K562 (cell line): ENCODE measurements around the gene SCT. TPM values are rescaled to one million over a fixed set of nuclear protein-coding genes. Genes with fewer than 3 reads are reported as not detected.

Source experiments
- ATAC-seq: fragments of 200-7000 bp; cut with Tn5 transposase; 3 replicates; pipeline ENCODE4 v1.9.1; 2020; ENCODE audit warnings: moderate library complexity
- BruUV-seq: library from RNA; stranded (reverse); fragments of 400-500 nt; replicated peaks from 2 replicates; lab custom pipeline; 2021; lab: Mats Ljungman, UMichigan
- CTCF ChIA-PET: fragments of 300-600 bp; formaldehyde crosslinking; extraction: SDS; loops from one replicate; lab custom pipeline; 2021; ENCODE audit warnings: low intra/inter-chr PET ratio; lab: Yijun Ruan, JAX
- POLR2A ChIA-PET: fragments of 300-600, 350-650 bp; sonication (Branson Sonifier 250); formaldehyde crosslinking; extraction: SDS; loops from one replicate; lab custom pipeline; 2021; ENCODE audit warnings: antibody characterized with exemption, inconsistent platforms; lab: Yijun Ruan, JAX
- DNase-seq, 4 experiments: peaks; one replicate each; pipeline versions ENCODE4 v3.0.0 to v3.0.0-alpha.2; 2011 to 2018; ENCODE audit warnings: low spot score in 3 of 4, mixed read lengths in 3 of 4; ENCODE audit errors: extremely low read depth in 1 of 4
- FAIRE-seq: peaks from 2 replicates; lab custom pipeline; 2011; peaks lifted over from hg19 to GRCh38; lab: Jason Lieb, UNC
- H2AFZ ChIP-seq: 2 replicates; pipeline ENCODE4 v1.6.0; 2011; ENCODE audit warnings: low read depth, low read length, control low read depth, inconsistent platforms
- H3K27ac ChIP-seq: fragments of 200-600 bp; 3 replicates; pipeline ENCODE4 v1.8.0; 2011; ENCODE audit warnings: low read depth, mild to moderate bottlenecking, control low read depth, inconsistent platforms, low read length, moderate library complexity, mixed read lengths; ENCODE audit errors: extremely low read depth
- H3K27me3 ChIP-seq, 2 experiments: fragments of 300-600 bp in 1 of 2; 2 replicates in 1 of 2; 3 replicates in 1 of 2; pipeline versions ENCODE4 v1.6.0 to v1.8.0; 2011; ENCODE audit warnings: inconsistent platforms in 2 of 2, low read length in 2 of 2, mild to moderate bottlenecking in 1 of 2, mixed read lengths in 1 of 2, moderate library complexity in 1 of 2; ENCODE audit not compliant: control insufficient read depth in 2 of 2, insufficient read depth in 2 of 2
- H3K36me3 ChIP-seq: fragments of 300-600 bp; 3 replicates; pipeline ENCODE4 v1.8.0; 2011; ENCODE audit warnings: mild to moderate bottlenecking, low read length, inconsistent platforms; ENCODE audit not compliant: control insufficient read depth, insufficient read depth
- H3K4me1 ChIP-seq, 2 experiments: fragments of 200-600 bp in 1 of 2; replicated peaks in 1 of 2; 2 replicates in 1 of 2; 3 replicates in 1 of 2; pipeline versions ENCODE4 v1.5.1 to v1.8.0; 2011; ENCODE audit warnings: inconsistent platforms in 2 of 2, low read length in 2 of 2, mild to moderate bottlenecking in 1 of 2, mixed read lengths in 1 of 2, moderate library complexity in 1 of 2; ENCODE audit not compliant: control insufficient read depth in 2 of 2, insufficient read depth in 2 of 2
- H3K4me2 ChIP-seq: 2 replicates; pipeline ENCODE4 v1.6.1; 2011; ENCODE audit warnings: low read length, control low read depth, inconsistent platforms, mixed read lengths; ENCODE audit not compliant: insufficient read depth
- H3K4me3 ChIP-seq: fragments of 200-600 bp; sonication (generic), shearing (Covaris generic); 2 replicates; pipeline ENCODE4 v1.5.1; 2016; ENCODE audit warnings: control low read depth, inconsistent platforms
- H3K79me2 ChIP-seq: fragments of 200-600 bp; 3 replicates; pipeline ENCODE4 v1.8.0; 2011; ENCODE audit warnings: low read length, inconsistent platforms; ENCODE audit not compliant: control insufficient read depth, insufficient read depth
- H3K9ac ChIP-seq, 2 experiments: 2 replicates each; pipeline versions ENCODE4 v1.6.0 to v1.6.1; 2011; ENCODE audit warnings: low read depth in 2 of 2, low read length in 2 of 2, control low read depth in 1 of 2, inconsistent platforms in 1 of 2, mild to moderate bottlenecking in 1 of 2, mixed read lengths in 1 of 2; ENCODE audit not compliant: insufficient read depth in 1 of 2
- H3K9me1 ChIP-seq: one replicate; pipeline ENCODE4 v1.6.0; 2011; ENCODE audit warnings: inconsistent platforms, mild to moderate bottlenecking, low read length, moderate library complexity; ENCODE audit not compliant: control insufficient read depth, insufficient read depth
- H3K9me3 ChIP-seq: replicated peaks from 2 replicates; pipeline ENCODE4 v1.5.1; 2011; ENCODE audit warnings: low read depth, low read length, inconsistent platforms; ENCODE audit not compliant: control insufficient read depth, insufficient read depth
- H4K20me1 ChIP-seq: replicated peaks from 2 replicates; pipeline ENCODE4 v1.6.1; 2011; ENCODE audit warnings: low read length, inconsistent platforms, mixed read lengths; ENCODE audit not compliant: control insufficient read depth, insufficient read depth
- LEF1 ChIP-seq: fragments of 450-650 bp; IDR thresholded peaks from 2 replicates; pipeline ENCODE4 v1.6.1; 2016; ENCODE audit warnings: mild to moderate bottlenecking
- NFYB ChIP-seq: IDR thresholded peaks from 2 replicates; pipeline ENCODE4 v1.6.1; 2011; ENCODE audit warnings: mild to moderate bottlenecking, moderate library complexity; ENCODE audit not compliant: insufficient read length; ENCODE audit errors: extremely low read depth
- RBFOX2 ChIP-seq: fragments of 200-400 bp; formaldehyde crosslinking; IDR thresholded peaks from 2 replicates; pipeline ENCODE4 v1.6.1; 2017; ENCODE audit warnings: low read depth, mild to moderate bottlenecking, low read length, moderate library complexity
- WGBS: fragments of 100-300 bp; shearing (Covaris generic); methylation state at CpG from one replicate; pipeline ENCODE4 v1.1.6; 2016; ENCODE audit warnings: low coverage, mixed read lengths; ENCODE audit not compliant: insufficient coverage; ENCODE audit errors: missing lambda C conversion rate; 5-methylcytosine and 5-hydroxymethylcytosine counted together
- in situ Hi-C: fragments of 300-500 bp; cut with MboI; formaldehyde crosslinking; loops from 4 replicates; pipeline ENCODE4 v1.15.0; 2018; ENCODE audit warnings: inconsistent platforms, mixed read lengths
- intact Hi-C: fragments of 100-400 bp; cut with micrococcal nuclease; formaldehyde crosslinking; loops from 2 replicates; pipeline ENCODE4 v1.14.2; 2022
- polyA plus RNA-seq, 8 experiments: library from polyadenylated mRNA; depleted of rRNA in 4 of 8; stranded (reverse) in 5 of 8; unstranded in 3 of 8; fragments of >200 nt; fragmentation: Nextera tagmentation in 2 of 8; fragmentation: Illumina TruSeq in 1 of 8; extraction: Ambion mirVana in 2 of 8; extraction: Trizol in 1 of 8; gene quantifications; 2 replicates each; pipeline versions ENCODE4 v1.2.1 to v1.2.3, GENCODE V29; 2011 to 2014; ENCODE audit warnings: inconsistent platforms in 1 of 8, missing spikeins in 1 of 8
- total RNA-seq, 7 experiments: library from RNA; depleted of rRNA in 6 of 7; stranded (reverse); fragments of >200 nt in 6 of 7; fragmentation: Illumina TruSeq in 2 of 7; extraction: Trizol in 2 of 7; gene quantifications; 2 replicates each; pipeline versions ENCODE4 v1.2.1 to v1.2.3, GENCODE V29; 2011 to 2021; ENCODE audit warnings: low replicate concordance in 1 of 7
- TF ChIP-seq, protein P1 (sequence below): sonication (generic); formaldehyde crosslinking; IDR thresholded peaks from 2 replicates; pipeline ENCODE4 v1.8.0; 2023; ENCODE audit warnings: mild to moderate bottlenecking, missing genetic modification reagents
- TF ChIP-seq, protein P2 (sequence below): sonication (generic); formaldehyde crosslinking; IDR thresholded peaks from 2 replicates; pipeline ENCODE4 v1.4.0; 2020; ENCODE audit warnings: mild to moderate bottlenecking, missing genetic modification reagents

Gene SCT
- total and polyA plus RNA-seq, 9 of the 15 experiments (the other 6 are each of a cell fraction or from before 2014, with no cell fraction given), result not detected

DNA sequence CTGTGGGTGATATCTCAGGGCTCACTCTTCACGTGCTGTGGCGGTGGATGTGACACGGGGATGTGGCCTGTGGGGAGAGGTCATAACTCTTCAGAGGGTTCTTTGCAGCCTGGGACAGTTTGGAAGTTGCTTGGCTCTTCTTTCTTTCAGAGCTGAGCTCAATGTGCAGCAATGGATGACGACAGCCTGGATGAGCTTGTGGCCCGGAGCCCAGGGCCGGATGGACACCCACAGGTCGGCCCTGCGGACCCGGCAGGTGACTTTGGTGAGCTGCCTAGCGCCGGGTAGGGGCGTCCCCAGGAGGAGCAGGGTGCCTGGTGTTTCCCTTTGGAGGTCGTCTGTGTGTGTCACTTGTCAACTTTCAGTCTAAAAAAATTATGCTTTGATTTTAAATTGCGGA, 45.6 kb downstream of the SCT start:
- Histone ChIP-seq H3K9me1 (peaks cover 20% of the 10 kb centered on the region), H3K4me3 (no peak overlapping the region), H3K27ac (no peak overlapping the region), H3K79me2 (peaks cover 82% of the 10 kb centered on the region), H3K4me1 (peaks cover 32 to 49% of the 10 kb centered on the region in 2 experiments), H4K20me1 (peaks cover 48% of the 10 kb centered on the region), H3K27me3 (no peaks in the 10 kb centered on the region), H3K9me3 (no peaks in the 10 kb centered on the region), H3K9ac (peak overlapping the region in 1 of 2 experiments; percentile 67; a peak in 1 of 4 replicates), H3K4me2 (no peak overlapping the region), H3K36me3 (peaks cover 76% of the 10 kb centered on the region; the same call in 2 of the 3 replicates), H2AFZ (no peak overlapping the region)
- ChIA-PET CTCF (no interaction called here), POLR2A (interaction anchor here (1.0 kb wide), 1 partner anchor 27 kb away, joined by 3 read pairs; no protein-coding TSS in a partner anchor)
- intact Hi-C loops (no loop called here), in situ Hi-C loops (no loop called here)
- WGBS, result 88% methylated on average over 6 of the region's 14 CpGs
- DNase-seq (no peak), FAIRE-seq (no peak), ATAC-seq (no peak)
- TF ChIP-seq LEF1 (no peak), RBFOX2 (peak; percentile 16; the same call in 1 of the 2 replicates)
- no TSS peak for BruUV-seq

- BruUV-seq, result no TSS peak
- Histone ChIP-seq H3K4me1 (peaks cover 32 to 56% of the 10 kb centered on the region in 2 experiments), H3K27ac (no peak overlapping the region; the same call in 2 of the 3 replicates), H3K4me3 (no peak overlapping the region), H2AFZ (no peak overlapping the region), H3K36me3 (peaks cover 68% of the 10 kb centered on the region; the same call in 2 of the 3 replicates), H3K9me3 (no peaks in the 10 kb centered on the region), H4K20me1 (peaks cover 48% of the 10 kb centered on the region), H3K4me2 (peak overlapping the region; percentile 46; the same call in 1 of the 2 replicates), H3K27me3 (no peaks in the 10 kb centered on the region), H3K9me1 (peaks cover 20% of the 10 kb centered on the region), H3K79me2 (peaks cover 88% of the 10 kb centered on the region), H3K9ac (peak overlapping the region; percentile 7 to 91; a peak in 3 of 4 replicates)
- 59% methylated on average over 19 of the region's 20 CpGs for WGBS
- FAIRE-seq (no peak), ATAC-seq (no peak), DNase-seq (peak in 1 of 4 experiments; percentile 14)
- in situ Hi-C loops, result no loop called here
- intact Hi-C loops, result no loop called here
- ChIA-PET POLR2A (interaction anchor here (0.8 to 1.6 kb wide), 2 partner anchors 11 to 124 kb away, joined by 3 to 5 read pairs; no protein-coding TSS in a partner anchor), CTCF (no interaction called here)
- TF ChIP-seq, protein P1, sequence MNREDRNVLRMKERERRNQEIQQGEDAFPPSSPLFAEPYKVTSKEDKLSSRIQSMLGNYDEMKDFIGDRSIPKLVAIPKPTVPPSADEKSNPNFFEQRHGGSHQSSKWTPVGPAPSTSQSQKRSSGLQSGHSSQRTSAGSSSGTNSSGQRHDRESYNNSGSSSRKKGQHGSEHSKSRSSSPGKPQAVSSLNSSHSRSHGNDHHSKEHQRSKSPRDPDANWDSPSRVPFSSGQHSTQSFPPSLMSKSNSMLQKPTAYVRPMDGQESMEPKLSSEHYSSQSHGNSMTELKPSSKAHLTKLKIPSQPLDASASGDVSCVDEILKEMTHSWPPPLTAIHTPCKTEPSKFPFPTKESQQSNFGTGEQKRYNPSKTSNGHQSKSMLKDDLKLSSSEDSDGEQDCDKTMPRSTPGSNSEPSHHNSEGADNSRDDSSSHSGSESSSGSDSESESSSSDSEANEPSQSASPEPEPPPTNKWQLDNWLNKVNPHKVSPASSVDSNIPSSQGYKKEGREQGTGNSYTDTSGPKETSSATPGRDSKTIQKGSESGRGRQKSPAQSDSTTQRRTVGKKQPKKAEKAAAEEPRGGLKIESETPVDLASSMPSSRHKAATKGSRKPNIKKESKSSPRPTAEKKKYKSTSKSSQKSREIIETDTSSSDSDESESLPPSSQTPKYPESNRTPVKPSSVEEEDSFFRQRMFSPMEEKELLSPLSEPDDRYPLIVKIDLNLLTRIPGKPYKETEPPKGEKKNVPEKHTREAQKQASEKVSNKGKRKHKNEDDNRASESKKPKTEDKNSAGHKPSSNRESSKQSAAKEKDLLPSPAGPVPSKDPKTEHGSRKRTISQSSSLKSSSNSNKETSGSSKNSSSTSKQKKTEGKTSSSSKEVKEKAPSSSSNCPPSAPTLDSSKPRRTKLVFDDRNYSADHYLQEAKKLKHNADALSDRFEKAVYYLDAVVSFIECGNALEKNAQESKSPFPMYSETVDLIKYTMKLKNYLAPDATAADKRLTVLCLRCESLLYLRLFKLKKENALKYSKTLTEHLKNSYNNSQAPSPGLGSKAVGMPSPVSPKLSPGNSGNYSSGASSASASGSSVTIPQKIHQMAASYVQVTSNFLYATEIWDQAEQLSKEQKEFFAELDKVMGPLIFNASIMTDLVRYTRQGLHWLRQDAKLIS (CRISPR knock-in tag), result no peak
- no peak for TF ChIP-seq NFYB
- TF ChIP-seq, protein P2, sequence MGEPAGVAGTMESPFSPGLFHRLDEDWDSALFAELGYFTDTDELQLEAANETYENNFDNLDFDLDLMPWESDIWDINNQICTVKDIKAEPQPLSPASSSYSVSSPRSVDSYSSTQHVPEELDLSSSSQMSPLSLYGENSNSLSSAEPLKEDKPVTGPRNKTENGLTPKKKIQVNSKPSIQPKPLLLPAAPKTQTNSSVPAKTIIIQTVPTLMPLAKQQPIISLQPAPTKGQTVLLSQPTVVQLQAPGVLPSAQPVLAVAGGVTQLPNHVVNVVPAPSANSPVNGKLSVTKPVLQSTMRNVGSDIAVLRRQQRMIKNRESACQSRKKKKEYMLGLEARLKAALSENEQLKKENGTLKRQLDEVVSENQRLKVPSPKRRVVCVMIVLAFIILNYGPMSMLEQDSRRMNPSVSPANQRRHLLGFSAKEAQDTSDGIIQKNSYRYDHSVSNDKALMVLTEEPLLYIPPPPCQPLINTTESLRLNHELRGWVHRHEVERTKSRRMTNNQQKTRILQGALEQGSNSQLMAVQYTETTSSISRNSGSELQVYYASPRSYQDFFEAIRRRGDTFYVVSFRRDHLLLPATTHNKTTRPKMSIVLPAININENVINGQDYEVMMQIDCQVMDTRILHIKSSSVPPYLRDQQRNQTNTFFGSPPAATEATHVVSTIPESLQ, result no peak
Observed at GRCh38 chr11:579830-580601, 47.0 kb downstream of the SCT start.
